ENCODE measurements around the gene SFXN5. TPM values are rescaled to one million over a fixed set of nuclear protein-coding genes. Genes with fewer than 3 reads are reported as not detected.

SFXN5 gene
- total RNA-seq, 2 donors from 2014 or later, result 10.3 to 10.9 TPM

- intact Hi-C loops (cut with DNase I), result loop anchor here in 1 of 2 donors (5.0 kb wide), 1 partner anchor 75 kb away; no protein-coding TSS in a partner anchor
- DNase-seq (ENCODE audit: low spot score), result no peak
Observed at GRCh38 chr2:72972352-72973136, 99.0 kb downstream of the SFXN5 start.

- no peak for DNase-seq (ENCODE audit: low spot score)
- intact Hi-C loops (cut with DNase I), result loop anchor here in 1 of 2 donors (5.0 kb wide), 1 partner anchor 74 kb away; no protein-coding TSS in a partner anchor
Observed at GRCh38 chr2:72971036-72971435, 100.5 kb downstream of the SFXN5 start.

- intact Hi-C loops (cut with DNase I), result loop anchor here in 1 of 2 donors (5.0 kb wide), 1 partner anchor 72 kb away; no protein-coding TSS in a partner anchor
- no peak for DNase-seq (ENCODE audit: low spot score)
Observed at GRCh38 chr2:72969706-72970105, 101.8 kb downstream of the SFXN5 start.

- no peak for DNase-seq (ENCODE audit: low spot score)
- intact Hi-C loops (cut with DNase I), result no loop called here
Observed at GRCh38 chr2:72968286-72968685, 103.2 kb downstream of the SFXN5 start.

GRCh38 chr2:72965770-72966450 lies 105.6 kb downstream of the SFXN5 start:
- no peak for DNase-seq (ENCODE audit: low spot score)
- intact Hi-C loops (cut with DNase I), result no loop called here

GRCh38 chr2:72965016-72965415 lies 106.5 kb downstream of the SFXN5 start:
- no peak for DNase-seq (ENCODE audit: low spot score)
- intact Hi-C loops (cut with DNase I), result no loop called here

- intact Hi-C loops (cut with DNase I), result no loop called here
- DNase-seq (ENCODE audit: low spot score), result no peak
Observed at GRCh38 chr2:72964146-72964525, 107.4 kb downstream of the SFXN5 start.

- DNase-seq (ENCODE audit: low spot score), result no peak
- intact Hi-C loops (cut with DNase I), result no loop called here
Observed at GRCh38 chr2:72963423-72964145, 107.9 kb downstream of the SFXN5 start.

GRCh38 chr2:72962911-72963310 lies 108.6 kb downstream of the SFXN5 start:
- DNase-seq (ENCODE audit: low spot score), result no peak

GRCh38 chr2:72961853-72962468 lies 109.6 kb downstream of the SFXN5 start:
- DNase-seq (ENCODE audit: low spot score), result no peak
- intact Hi-C loops (cut with DNase I), result no loop called here

More at GRCh38 chr2:72962911-72963310, 108.6 kb downstream of the SFXN5 start:
- intact Hi-C loops (cut with DNase I), result no loop called here

- DNase-seq (ENCODE audit: low spot score), result no peak
- intact Hi-C loops (cut with DNase I), result no loop called here
Observed at GRCh38 chr2:72961036-72961720, 110.3 kb downstream of the SFXN5 start.

- DNase-seq (ENCODE audit: low spot score), result no peak
- intact Hi-C loops (cut with DNase I), result loop anchor here in 1 of 2 donors (5.0 kb wide), 1 partner anchor 1808 kb away; no protein-coding TSS in a partner anchor
Observed at GRCh38 chr2:72959995-72960981, 111.2 kb downstream of the SFXN5 start.

- DNase-seq (ENCODE audit: low spot score), result no peak
- intact Hi-C loops (cut with DNase I), result loop anchor here in 1 of 2 donors (5.0 kb wide), 1 partner anchor 1807 kb away; no protein-coding TSS in a partner anchor
Observed at GRCh38 chr2:72959554-72959953, 112.0 kb downstream of the SFXN5 start.

- no peak for DNase-seq (ENCODE audit: low spot score)
- intact Hi-C loops (cut with DNase I), result loop anchor here in 1 of 2 donors (5.0 kb wide), 1 partner anchor 1806 kb away; no protein-coding TSS in a partner anchor
Observed at GRCh38 chr2:72958542-72959385, 112.7 kb downstream of the SFXN5 start.

GRCh38 chr2:72956936-72957335 lies 114.6 kb downstream of the SFXN5 start:
- intact Hi-C loops (cut with DNase I), result loop anchor here in 1 of 2 donors (5.0 kb wide), 1 partner anchor 1805 kb away; no protein-coding TSS in a partner anchor
- no peak for DNase-seq (ENCODE audit: low spot score)

- DNase-seq (ENCODE audit: low spot score), result no peak
- intact Hi-C loops (cut with DNase I), result loop anchor here in 1 of 2 donors (5.0 kb wide), 1 partner anchor 1804 kb away; no protein-coding TSS in a partner anchor
Observed at GRCh38 chr2:72956050-72956395, 115.5 kb downstream of the SFXN5 start.

All from posterior vena cava (tissue), 2 donors.